ENCODE results near the gene MYEOV.

- TF ChIP-seq EZH2 (IDR thresholded peaks at IDR 0.05; ENCODE audit: low read length) (no peak), CTCF (optimal IDR thresholded peaks at IDR 0.05 in 1 of 3, IDR thresholded peaks at IDR 0.05 in 1 of 3, conservative IDR thresholded peaks at IDR 0.05 in 1 of 3; ENCODE audit: extremely low read depth in 1 of 3, insufficient read depth in 2 of 3, low read length in 3 of 3) (no peak)
These were observed 8.6 kb downstream of the MYEOV start for GRCh38 chr11:69302447-69303020.

All from keratinocyte (primary cell).